SK-N-MC (cell line): ENCODE data around the gene SLC44A1.

Source experiments
- EZH2 ChIP-seq: fragments of 200-600 bp; sonication (generic); IDR thresholded peaks from one replicate; pipeline ENCODE4 v1.6.1; 2017; ENCODE audit warnings: antibody characterized with exemption
- FOXP2 ChIP-seq: optimal IDR thresholded peaks from 2 replicates; pipeline ENCODE3; 2011; ENCODE audit warnings: mild to moderate bottlenecking, moderate library complexity; ENCODE audit not compliant: insufficient read depth; ENCODE audit errors: extremely low read length, control extremely low read depth
- POLR2AphosphoS5 ChIP-seq: IDR thresholded peaks from 2 replicates; pipeline ENCODE4 v1.6.1; 2012; ENCODE audit warnings: mild to moderate bottlenecking, low read depth, low read length, borderline replicate concordance

GRCh38 chr9:105318729-105319191, 74.3 kb downstream of the SLC44A1 start:
- TF ChIP-seq POLR2AphosphoS5 (no peak), EZH2 (no peak), FOXP2 (no peak)
